ENCODE measurements around the gene MATCAP1. TPM values are rescaled to one million over a fixed set of nuclear protein-coding genes. Genes with fewer than 3 reads are reported as not detected.

Gene MATCAP1
- total RNA-seq, 4 donors from 2014 or later = 27.6 to 220 (median 32.5) TPM

DNA sequence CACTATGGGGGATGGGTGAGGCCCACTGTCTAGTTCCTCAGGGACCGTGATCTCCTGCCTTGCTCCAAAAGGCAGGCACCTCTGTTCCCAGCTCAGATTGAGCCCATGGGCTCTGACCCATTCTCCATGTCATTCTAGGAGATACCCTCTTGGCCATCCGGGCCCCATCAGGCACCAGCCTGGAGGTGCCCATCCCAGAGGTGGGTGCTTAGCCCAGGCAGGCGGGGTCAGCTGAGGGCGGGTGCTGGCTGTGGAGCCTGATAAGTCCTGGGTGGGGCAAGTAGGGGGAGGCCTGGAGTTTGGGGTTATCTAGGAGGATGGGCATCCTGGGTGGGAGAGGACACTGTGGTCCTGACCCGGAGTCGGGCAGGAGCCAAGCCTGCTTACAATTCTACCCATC lies 10.5 kb upstream of the MATCAP1 start:
- intact Hi-C loops (cut with DNase I; ENCODE audit: low total_unique reads) = no loop called here
- in situ Hi-C loops (cut with MboI; ENCODE audit: low pct_ligation_motif_present in 1 of 4, low pct_unique_long_range_greater_than_20kb in 1 of 4, low sequenced_read_pairs in 3 of 4) = no loop called here
- Histone ChIP-seq H3K27ac (no peak overlapping the region), H3K4me1 (peaks cover 11 to 37% (median 34%) of the 10 kb centered on the region in 4 donors), H3K36me3 (peaks cover 0 to 31% (median 11%) of the 10 kb centered on the region in 4 donors), H3K9me3 (no peaks in the 10 kb centered on the region), H3K27me3 (no peaks in the 10 kb centered on the region), H3K4me3 (no peak overlapping the region)
- DNase-seq = no peak
- TF ChIP-seq POLR2AphosphoS5 (IDR thresholded peaks at IDR 0.05) (no peak), EP300 (IDR thresholded peaks at IDR 0.05; ENCODE audit: low read depth) (no peak), CTCF (IDR thresholded peaks at IDR 0.05) (no peak), POLR2A (IDR thresholded peaks at IDR 0.05) (no peak)
- WGBS, 2 donors (ENCODE audit: low coverage in 1 of 2) = 96% methylated on average over 6 of the region's 6 CpGs; no CpG with 5 or more reads in 1 of the 2 donors

GRCh38 chr16:67193536-67193935 lies 9.8 kb upstream of the MATCAP1 start:
- peak overlapping the region in 1 of 4 donors; percentile 92 for H3K27ac ChIP-seq
- no peaks in the 10 kb centered on the region for H3K27me3 ChIP-seq
- in situ Hi-C loops (cut with MboI; ENCODE audit: low pct_ligation_motif_present in 1 of 4, low pct_unique_long_range_greater_than_20kb in 1 of 4, low sequenced_read_pairs in 3 of 4) = no loop called here
- H3K36me3 ChIP-seq = peaks cover 0 to 31% (median 11%) of the 10 kb centered on the region in 4 donors
- TF ChIP-seq CTCF (IDR thresholded peaks at IDR 0.05) (no peak), POLR2AphosphoS5 (IDR thresholded peaks at IDR 0.05) (no peak), EP300 (IDR thresholded peaks at IDR 0.05; ENCODE audit: low read depth) (no peak), POLR2A (IDR thresholded peaks at IDR 0.05) (no peak)
- H3K9me3 ChIP-seq = no peaks in the 10 kb centered on the region
- no peak for DNase-seq
- peaks cover 11 to 33% (median 29%) of the 10 kb centered on the region in 4 donors for H3K4me1 ChIP-seq
- intact Hi-C loops (cut with DNase I; ENCODE audit: low total_unique reads) = no loop called here
- peak overlapping the region in 1 of 4 donors; percentile 97 for H3K4me3 ChIP-seq

DNA sequence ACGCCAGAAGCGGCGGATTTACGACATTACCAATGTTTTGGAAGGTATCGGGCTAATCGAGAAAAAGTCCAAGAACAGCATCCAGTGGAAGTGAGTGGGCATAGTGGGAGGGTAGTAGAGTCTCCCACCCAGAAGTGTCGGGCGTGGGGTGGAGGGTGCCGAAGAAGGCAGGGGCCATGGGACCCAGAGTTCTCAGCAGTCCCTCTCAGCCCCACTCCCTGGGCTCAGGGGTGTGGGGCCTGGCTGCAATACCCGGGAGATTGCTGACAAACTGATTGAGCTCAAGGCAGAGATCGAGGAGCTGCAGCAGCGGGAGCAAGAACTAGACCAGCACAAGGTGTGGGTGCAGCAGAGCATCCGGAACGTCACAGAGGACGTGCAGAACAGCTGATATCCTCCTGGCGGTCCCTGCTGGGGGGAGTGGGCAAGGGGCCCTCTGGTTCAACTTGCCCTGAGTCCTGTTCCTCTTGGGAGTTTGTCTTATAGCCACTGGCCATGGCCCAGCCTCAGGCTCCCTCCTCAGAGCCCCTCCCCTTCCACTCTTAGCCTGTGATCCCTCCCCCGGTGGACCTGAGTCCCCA lies 9.1 kb upstream of the MATCAP1 start:
- 27% methylated on average over 17 of the region's 17 CpGs; no CpG with 5 or more reads in 1 of the 2 donors for WGBS, 2 donors (ENCODE audit: low coverage in 1 of 2)
- in situ Hi-C loops (cut with MboI; ENCODE audit: low pct_ligation_motif_present in 1 of 4, low pct_unique_long_range_greater_than_20kb in 1 of 4, low sequenced_read_pairs in 3 of 4) (no loop called here), intact Hi-C loops (cut with DNase I; ENCODE audit: low total_unique reads) (no loop called here)
- Histone ChIP-seq H3K27me3 (no peaks in the 10 kb centered on the region), H3K4me1 (peaks cover 11 to 26% (median 23%) of the 10 kb centered on the region in 4 donors), H3K9me3 (no peaks in the 10 kb centered on the region), H3K36me3 (peaks cover 0 to 31% (median 11%) of the 10 kb centered on the region in 4 donors), H3K4me3 (peak overlapping the region; percentile 79 to 97 (median 88)), H3K27ac (peak overlapping the region; percentile 78 to 92 (median 86))
- no peak for TF ChIP-seq EP300 (IDR thresholded peaks at IDR 0.05; ENCODE audit: low read depth)
- TF ChIP-seq CTCF (IDR thresholded peaks at IDR 0.05) = no peak
- TF ChIP-seq POLR2A (IDR thresholded peaks at IDR 0.05) = no peak
- TF ChIP-seq POLR2AphosphoS5 (IDR thresholded peaks at IDR 0.05) = no peak
- DNase-seq = no peak

- Histone ChIP-seq H3K9me3 (no peaks in the 10 kb centered on the region), H3K36me3 (peaks cover 0 to 26% (median 11%) of the 10 kb centered on the region in 4 donors), H3K27ac (peak within 1 kb of the TSS; percentile 78 to 92 (median 86)), H3K4me1 (peaks cover 11 to 25% (median 19%) of the 10 kb centered on the region in 4 donors), H3K27me3 (no peaks in the 10 kb centered on the region), H3K4me3 (peak within 1 kb of the TSS; percentile 79 to 97 (median 88))
- 0% methylated on average over 53 of the region's 54 CpGs; no CpG with 5 or more reads in 1 of the 2 donors for WGBS, 2 donors (ENCODE audit: low coverage in 1 of 2)
- DNase-seq = peak; percentile 93
- TF ChIP-seq CTCF (IDR thresholded peaks at IDR 0.05) (no peak), EP300 (IDR thresholded peaks at IDR 0.05; ENCODE audit: low read depth) (no peak), POLR2A (IDR thresholded peaks at IDR 0.05) (peak; percentile 35), POLR2AphosphoS5 (IDR thresholded peaks at IDR 0.05) (peak; percentile 55 to 87 (median 81))
- intact Hi-C loops (cut with DNase I; ENCODE audit: low total_unique reads) (no loop called here), in situ Hi-C loops (cut with MboI; ENCODE audit: low pct_ligation_motif_present in 1 of 4, low pct_unique_long_range_greater_than_20kb in 1 of 4, low sequenced_read_pairs in 3 of 4) (no loop called here)
Observed at GRCh38 chr16:67191995-67192681, 8.4 kb upstream of the MATCAP1 start, which contains the start of gene E2F4. E2F4 (plus strand) TSS chr16:67192155; CDS start chr16:67192228, 73 bp downstream.
